IMR-90 (cell line): Measurements from ENCODE around the gene PCDHGA7.

Experiments
- CEBPB ChIP-seq: IDR thresholded peaks from 2 replicates; pipeline ENCODE4 v1.6.1; 2012; ENCODE audit warnings: low read depth, low read length, improper control_type of control experiment
- MAFK ChIP-seq: IDR thresholded peaks from 2 replicates; pipeline ENCODE4 v1.6.1; 2012; ENCODE audit warnings: low read depth, low read length, improper control_type of control experiment
- MAZ ChIP-seq: IDR thresholded peaks from 2 replicates; pipeline ENCODE4 v1.6.1; 2012; ENCODE audit warnings: low read depth, mild to moderate bottlenecking, low read length, improper control_type of control experiment, moderate library complexity, borderline replicate concordance
- POLR2A ChIP-seq: IDR thresholded peaks from 2 replicates; pipeline ENCODE4 v1.6.1; 2012; ENCODE audit warnings: mild to moderate bottlenecking, low read depth, low read length
- RFX5 ChIP-seq: IDR thresholded peaks from 2 replicates; pipeline ENCODE4 v1.8.0; 2012; ENCODE audit warnings: low read depth, mild to moderate bottlenecking, low read length, moderate library complexity
- SMC3 ChIP-seq: fragments of 150-350 bp; IDR thresholded peaks from 2 replicates; pipeline ENCODE4 v1.6.1; 2016; ENCODE audit warnings: low read depth, mild to moderate bottlenecking, antibody characterized with exemption, low read length, moderate library complexity
- TF ChIP-seq, protein P1 (sequence below): fragments of 150-350 bp; IDR thresholded peaks from 2 replicates; pipeline ENCODE4 v1.6.1; 2016; ENCODE audit warnings: low read depth, mild to moderate bottlenecking, low read length, moderate library complexity, borderline replicate concordance
- TF ChIP-seq, protein P2 (sequence below): conservative IDR thresholded peaks from 2 replicates; pipeline ENCODE4 v1.5.1; 2012; ENCODE audit warnings: mild to moderate bottlenecking, low read depth, low read length, improper control_type of control experiment
- TF ChIP-seq, protein P3 (sequence below): fragments of 150-350 bp; IDR thresholded peaks from 2 replicates; pipeline ENCODE4 v1.6.1; 2017; ENCODE audit warnings: mild to moderate bottlenecking, antibody characterized with exemption, low read length, low read depth

GRCh38 chr5:141345327-141345726 lies 37.2 kb upstream of the PCDHGA7 start:
- TF ChIP-seq, protein P1, sequence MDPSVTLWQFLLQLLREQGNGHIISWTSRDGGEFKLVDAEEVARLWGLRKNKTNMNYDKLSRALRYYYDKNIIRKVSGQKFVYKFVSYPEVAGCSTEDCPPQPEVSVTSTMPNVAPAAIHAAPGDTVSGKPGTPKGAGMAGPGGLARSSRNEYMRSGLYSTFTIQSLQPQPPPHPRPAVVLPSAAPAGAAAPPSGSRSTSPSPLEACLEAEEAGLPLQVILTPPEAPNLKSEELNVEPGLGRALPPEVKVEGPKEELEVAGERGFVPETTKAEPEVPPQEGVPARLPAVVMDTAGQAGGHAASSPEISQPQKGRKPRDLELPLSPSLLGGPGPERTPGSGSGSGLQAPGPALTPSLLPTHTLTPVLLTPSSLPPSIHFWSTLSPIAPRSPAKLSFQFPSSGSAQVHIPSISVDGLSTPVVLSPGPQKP, result no peak
- no peak for TF ChIP-seq MAFK
- TF ChIP-seq, protein P2, sequence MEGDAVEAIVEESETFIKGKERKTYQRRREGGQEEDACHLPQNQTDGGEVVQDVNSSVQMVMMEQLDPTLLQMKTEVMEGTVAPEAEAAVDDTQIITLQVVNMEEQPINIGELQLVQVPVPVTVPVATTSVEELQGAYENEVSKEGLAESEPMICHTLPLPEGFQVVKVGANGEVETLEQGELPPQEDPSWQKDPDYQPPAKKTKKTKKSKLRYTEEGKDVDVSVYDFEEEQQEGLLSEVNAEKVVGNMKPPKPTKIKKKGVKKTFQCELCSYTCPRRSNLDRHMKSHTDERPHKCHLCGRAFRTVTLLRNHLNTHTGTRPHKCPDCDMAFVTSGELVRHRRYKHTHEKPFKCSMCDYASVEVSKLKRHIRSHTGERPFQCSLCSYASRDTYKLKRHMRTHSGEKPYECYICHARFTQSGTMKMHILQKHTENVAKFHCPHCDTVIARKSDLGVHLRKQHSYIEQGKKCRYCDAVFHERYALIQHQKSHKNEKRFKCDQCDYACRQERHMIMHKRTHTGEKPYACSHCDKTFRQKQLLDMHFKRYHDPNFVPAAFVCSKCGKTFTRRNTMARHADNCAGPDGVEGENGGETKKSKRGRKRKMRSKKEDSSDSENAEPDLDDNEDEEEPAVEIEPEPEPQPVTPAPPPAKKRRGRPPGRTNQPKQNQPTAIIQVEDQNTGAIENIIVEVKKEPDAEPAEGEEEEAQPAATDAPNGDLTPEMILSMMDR, result no peak
- no peak for TF ChIP-seq SMC3
- TF ChIP-seq MAZ, result no peak
- no peak for TF ChIP-seq POLR2A
- no peak for TF ChIP-seq RFX5
- TF ChIP-seq, protein P3, sequence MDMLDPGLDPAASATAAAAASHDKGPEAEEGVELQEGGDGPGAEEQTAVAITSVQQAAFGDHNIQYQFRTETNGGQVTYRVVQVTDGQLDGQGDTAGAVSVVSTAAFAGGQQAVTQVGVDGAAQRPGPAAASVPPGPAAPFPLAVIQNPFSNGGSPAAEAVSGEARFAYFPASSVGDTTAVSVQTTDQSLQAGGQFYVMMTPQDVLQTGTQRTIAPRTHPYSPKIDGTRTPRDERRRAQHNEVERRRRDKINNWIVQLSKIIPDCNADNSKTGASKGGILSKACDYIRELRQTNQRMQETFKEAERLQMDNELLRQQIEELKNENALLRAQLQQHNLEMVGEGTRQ, result no peak
- TF ChIP-seq CEBPB, result no peak
